ENCODE measurements around the gene PBX3.

The PBX3 gene

GRCh38 chr9:125995006-125995405 is 247.8 kb downstream of the PBX3 start:
- no peak for DNase-seq (ENCODE audit: low read depth in 2 of 2)

GRCh38 chr9:125995706-125996105 is 248.5 kb downstream of the PBX3 start:
- no peak for DNase-seq (ENCODE audit: low read depth in 2 of 2)

DNA sequence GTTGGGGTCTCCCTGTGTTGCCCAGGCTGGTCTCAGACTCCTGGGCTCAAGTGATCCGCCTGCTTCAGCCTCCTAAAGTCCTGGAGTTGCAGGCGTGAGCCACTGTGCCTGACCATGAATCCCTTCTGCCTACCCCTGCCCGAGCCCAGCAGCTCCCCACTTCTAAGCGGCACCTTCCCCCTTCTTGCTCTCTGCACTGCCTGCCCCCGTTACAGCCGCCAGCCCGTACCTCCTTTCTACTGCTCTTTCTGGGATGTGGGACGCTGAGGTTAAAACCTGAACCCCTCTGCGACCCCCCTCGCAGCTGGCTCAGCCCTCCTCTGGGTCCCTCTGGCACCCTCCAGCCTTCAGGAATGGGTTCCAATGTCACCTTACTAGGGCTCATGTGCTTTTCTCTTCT is 249.6 kb downstream of the PBX3 start:
- DNase-seq (ENCODE audit: low read depth in 2 of 2) = no peak

GRCh38 chr9:125997196-125997823 is 250.1 kb downstream of the PBX3 start:
- no peak for DNase-seq (ENCODE audit: low read depth in 2 of 2)

DNA sequence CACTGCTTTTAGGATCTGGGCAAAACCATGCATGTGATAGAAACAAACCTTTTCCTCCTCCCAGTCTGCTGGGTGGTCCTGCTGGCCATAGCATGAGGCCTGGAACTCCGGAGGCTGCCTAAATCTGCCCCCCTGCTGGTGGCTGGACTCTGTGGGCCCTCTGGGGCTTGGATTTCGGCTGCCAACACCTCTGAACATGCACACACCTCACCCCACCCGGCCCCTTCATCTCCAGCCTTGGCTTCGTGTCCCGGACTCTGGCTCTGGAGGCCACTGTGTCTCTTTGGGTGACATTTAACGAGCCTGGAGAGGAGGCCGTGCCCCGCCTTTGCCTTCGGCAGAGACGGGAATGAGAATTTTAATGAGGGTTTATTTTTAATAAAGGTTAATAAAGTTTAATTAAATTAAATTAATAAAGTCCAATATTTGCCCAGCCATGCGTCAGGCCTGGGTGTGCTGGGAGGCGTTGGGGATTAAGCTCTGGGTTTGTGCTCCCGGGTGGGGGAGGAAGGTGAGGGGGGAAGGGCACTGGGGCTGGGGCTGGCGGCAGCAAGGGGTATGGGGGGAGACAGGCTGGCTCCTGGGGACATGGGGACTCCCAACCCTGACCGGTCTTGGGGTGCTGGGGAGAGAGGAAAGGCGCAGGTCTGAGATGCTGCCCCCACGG is 251.8 kb downstream of the PBX3 start:
- no peak for DNase-seq (ENCODE audit: low read depth in 2 of 2)

DNA sequence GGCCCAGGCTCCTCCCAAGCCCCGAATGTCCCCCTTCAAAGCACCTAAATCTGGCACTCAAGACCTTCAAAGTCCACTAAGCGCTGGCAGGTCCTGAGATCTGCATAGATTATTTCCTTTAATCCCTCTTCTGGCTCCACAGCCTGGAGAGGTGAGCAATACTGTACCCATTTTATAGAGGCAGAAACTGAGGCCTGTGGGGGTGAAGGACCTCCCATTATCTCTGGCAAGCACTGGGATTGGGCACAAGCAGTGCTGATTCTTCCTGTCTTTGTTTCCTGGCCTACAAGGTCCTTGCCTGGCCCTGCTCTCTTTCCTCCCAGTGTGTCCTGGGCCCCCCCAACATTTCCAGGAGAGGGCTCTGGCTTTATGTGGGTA is 252.3 kb downstream of the PBX3 start:
- DNase-seq (ENCODE audit: low read depth in 2 of 2) = no peak

GRCh38 chr9:126000256-126000655 is 253.1 kb downstream of the PBX3 start:
- DNase-seq (ENCODE audit: low read depth in 2 of 2) = no peak

- no peak for DNase-seq (ENCODE audit: low read depth in 2 of 2)
These were observed 253.8 kb downstream of the PBX3 start for GRCh38 chr9:126000731-126001580.

DNA sequence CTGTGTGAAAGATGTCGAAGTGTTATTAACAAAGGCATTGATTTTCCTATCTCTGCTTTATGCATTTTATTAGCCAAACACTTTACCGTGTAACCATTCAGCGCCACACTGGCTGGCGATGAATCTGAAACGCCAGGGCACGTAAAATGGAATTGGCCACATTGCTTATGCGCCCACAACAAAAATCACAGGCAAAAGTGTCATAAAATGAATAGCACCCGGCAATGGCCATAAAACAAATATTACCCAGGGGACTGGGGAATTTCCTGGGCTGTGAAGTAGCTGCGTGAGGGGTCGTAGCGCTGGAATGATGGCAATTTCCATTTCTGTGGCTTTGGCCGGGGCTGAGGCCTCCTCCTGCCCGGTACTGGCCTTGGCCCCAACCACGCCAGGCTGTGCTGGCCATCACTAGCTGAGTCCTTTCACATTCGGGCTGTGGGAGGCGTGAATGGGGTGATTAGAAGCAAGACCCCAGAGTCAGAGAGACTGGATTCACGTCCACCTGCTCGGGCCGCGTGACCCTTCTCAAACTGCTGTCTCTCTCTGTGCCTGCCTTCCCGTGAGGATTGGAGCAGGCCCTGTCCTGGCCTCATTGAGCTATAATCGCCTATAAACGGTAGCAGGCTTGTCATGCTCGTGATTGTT is 254.5 kb downstream of the PBX3 start:
- no peak for DNase-seq (ENCODE audit: low read depth in 2 of 2)

- no peak for DNase-seq (ENCODE audit: low read depth in 2 of 2)
These were observed 255.5 kb downstream of the PBX3 start for GRCh38 chr9:126002476-126003350.

- DNase-seq (ENCODE audit: low read depth in 2 of 2) = no peak
These were observed 261.9 kb downstream of the PBX3 start for GRCh38 chr9:126009047-126009446.

GRCh38 chr9:126014726-126015125 is 267.6 kb downstream of the PBX3 start:
- no peak for DNase-seq (ENCODE audit: low read depth in 2 of 2)

GRCh38 chr9:126015424-126015823 is 268.3 kb downstream of the PBX3 start:
- DNase-seq (ENCODE audit: low read depth in 2 of 2) = no peak

GRCh38 chr9:126016579-126017290 is 269.6 kb downstream of the PBX3 start:
- DNase-seq (ENCODE audit: low read depth in 2 of 2) = no peak

Measured in stimulated activated CD8-positive, alpha-beta memory T cell treated with anti-CD3 and anti-CD28 coated beads, Interleukin-15, amount 100 ng/mL, for 4 hours (primary cell).